ENCODE data around the gene VAC14.

VAC14 gene

DNA sequence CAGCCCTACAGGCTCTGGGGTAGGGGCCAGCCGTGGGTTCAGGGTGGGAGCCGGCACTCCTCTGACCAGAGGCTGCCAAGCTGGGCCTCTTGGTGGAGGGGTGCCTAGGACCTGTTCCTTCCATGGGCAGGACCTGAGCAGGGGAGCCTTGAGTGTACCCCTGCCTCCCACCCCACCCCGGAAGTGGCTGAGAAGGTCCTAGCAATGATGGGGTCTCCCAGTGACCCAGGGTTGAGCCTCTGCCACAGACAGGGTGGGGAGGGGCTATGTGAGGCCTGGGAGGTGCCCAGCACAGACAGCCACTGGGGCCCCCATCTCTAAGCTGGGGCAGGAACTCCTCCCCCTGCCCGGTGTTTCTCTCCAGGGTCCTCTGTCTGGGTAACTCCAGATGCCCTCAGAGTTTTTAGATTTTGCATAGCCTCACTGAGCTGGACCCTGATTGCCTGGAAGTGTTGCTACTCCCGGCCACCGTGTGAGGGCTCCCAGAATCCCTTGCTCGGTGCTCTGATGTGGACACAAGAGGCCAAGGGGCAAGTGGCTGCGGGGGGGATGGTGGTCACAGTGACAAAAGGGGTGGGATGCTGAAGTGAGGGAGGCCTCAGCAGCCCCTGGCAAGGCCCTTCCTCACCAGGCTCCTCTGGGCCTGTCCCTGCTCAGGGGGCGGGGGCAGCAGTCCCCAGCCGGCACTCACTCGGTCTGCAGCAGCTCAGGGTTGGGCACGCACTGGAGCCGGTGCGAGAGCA, 108.7 kb downstream of the VAC14 start:
- DNase-seq (ENCODE audit: low spot score): no peak

- DNase-seq (ENCODE audit: low spot score): no peak
Observed at GRCh38 chr16:70691223-70692129, 109.5 kb downstream of the VAC14 start.

DNA sequence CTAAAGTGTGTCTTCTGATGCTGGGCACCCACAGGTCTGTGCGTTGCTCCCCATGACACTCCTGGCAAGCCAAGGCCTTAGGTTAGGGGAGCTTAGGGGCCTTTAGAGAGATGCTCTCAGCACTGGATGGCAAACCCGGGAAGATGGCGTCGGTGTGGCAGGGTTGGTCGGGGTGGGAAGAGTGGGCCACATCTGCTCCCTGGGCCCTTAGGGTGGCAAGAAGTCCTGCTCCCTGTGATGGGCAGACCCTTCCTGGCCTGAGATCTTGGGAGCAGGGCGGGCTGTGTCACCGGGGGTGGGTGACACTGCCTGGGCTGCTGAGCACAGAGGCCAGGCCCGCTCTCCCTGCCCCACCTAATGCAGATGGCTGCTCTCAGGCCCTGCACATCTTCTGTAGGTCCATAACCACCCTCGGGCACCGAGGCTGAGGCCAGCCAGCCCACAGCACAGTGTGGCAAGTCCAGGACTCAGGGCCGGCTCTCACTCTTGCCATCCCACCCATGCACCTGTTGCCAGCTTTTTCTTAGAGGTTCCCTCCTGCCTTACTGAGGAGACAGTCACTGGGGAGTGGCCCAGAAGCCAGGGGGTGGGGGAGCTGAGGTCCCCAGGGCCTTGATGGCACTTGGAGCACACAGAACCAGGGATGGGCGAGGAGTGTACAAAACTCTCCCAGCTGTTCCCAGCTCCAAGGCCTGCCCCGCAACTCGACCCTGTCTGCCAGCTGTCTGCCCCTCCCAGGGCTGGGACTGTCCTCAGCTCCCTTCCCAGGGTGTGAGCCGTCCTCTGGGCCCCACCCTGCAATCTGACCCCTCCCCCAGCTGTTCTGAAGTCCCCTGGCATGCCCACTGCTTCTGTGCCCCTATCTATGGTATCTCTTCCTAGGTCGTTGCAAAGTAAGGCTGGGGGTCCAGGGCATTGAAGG, 110.7 kb downstream of the VAC14 start:
- no peak for DNase-seq (ENCODE audit: low spot score)

DNA sequence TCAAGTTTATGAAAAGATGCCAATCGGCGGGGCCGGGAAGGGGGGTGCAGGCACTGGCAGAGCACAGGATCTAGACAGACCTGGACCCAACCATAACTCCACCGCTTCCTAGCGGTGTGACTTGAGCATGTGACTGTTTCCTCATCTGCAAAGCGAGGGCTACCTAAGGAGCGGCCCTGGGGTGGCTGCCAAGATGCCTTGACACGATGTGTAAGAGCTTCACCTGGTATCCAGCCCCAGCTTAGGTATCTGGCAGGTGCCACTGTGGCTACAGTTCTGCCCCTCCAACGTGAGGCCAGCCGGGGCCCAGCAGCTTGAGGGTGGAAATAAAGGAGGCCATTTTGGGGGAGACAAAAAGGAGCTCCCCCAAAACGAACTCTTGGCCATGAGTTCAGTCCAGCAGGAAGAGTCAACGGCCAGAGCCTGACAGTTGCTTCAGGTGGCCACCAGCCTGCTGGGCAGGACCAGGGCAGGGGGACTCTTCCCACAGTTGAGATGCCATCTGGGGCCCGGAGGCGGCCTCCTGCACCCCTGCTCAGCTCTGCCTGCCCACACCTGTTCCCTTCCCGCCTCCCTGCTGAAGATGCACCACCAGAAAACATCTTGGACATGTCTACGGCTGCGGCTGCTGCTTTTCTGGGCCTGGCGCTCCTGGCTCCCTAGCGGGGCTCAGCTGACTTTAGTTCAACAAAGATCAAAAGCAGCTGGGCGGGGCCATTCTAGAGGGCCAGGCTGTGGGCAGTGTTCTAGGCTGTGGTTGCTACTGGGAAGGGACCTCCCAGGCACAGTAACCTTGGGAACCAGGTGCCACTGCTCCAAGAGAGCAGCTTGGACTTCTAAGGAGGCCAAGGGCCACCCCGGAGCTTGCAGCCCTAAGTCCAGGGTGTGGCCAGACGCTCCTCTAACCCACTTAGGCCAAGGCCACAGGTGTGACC, 111.7 kb downstream of the VAC14 start:
- no peak for DNase-seq (ENCODE audit: low spot score)

DNA sequence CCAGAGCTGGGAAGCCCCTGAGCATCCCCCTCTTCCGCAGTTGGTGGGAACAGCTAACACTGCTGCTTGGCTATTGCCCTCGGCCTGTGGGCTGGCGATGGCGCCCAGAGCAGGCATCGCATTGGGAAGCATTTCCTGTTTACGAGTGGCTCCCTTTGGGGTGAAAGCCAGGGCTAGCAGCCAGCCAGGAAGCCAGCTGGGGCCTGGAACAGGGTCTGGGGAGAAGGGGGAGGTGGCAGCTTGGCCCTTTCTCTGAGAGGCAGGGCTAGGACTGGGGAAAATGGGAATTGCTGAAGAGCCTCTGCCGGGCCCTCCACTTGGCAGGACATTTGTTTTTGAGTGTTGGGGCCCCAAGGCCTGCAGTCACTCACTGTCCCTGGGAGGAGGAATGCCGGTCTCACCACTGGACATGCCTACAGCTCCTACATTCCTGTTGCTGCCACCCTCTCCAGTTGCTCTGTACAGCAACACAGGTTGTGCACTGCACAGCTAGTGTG, 112.7 kb downstream of the VAC14 start:
- DNase-seq (ENCODE audit: low spot score): no peak

DNA sequence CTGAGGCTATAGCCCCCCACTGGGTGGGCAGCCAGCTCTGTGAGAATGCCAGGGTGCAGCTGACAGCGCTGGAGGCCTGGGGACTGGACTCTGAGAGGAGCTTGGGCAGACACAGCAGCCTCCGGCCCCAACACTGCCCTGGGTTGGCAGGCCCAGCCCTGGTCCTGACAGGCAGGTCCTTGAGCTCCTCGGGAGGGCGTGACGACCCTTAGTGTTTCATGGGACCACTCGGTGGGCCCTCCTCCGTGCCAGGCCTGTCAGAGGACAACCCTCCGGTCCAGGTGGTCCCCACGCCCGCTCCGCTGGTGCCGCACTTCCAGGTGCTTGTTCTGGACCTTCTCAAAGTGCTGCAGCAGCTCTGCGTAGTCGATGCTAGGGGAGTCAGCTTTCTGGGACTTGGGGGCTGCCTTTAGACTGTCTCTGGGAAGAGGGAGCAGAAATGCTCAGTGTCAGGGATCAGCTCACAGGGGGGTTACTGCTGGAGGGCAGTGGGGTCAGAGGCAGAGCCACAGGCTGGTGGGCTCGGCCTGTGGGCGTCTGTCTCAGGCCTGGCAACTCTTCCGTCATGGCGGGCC, 113.2 kb downstream of the VAC14 start:
- DNase-seq (ENCODE audit: low spot score): no peak

- DNase-seq (ENCODE audit: low spot score): no peak
Observed at GRCh38 chr16:70687102-70687511, 113.9 kb downstream of the VAC14 start.

DNA sequence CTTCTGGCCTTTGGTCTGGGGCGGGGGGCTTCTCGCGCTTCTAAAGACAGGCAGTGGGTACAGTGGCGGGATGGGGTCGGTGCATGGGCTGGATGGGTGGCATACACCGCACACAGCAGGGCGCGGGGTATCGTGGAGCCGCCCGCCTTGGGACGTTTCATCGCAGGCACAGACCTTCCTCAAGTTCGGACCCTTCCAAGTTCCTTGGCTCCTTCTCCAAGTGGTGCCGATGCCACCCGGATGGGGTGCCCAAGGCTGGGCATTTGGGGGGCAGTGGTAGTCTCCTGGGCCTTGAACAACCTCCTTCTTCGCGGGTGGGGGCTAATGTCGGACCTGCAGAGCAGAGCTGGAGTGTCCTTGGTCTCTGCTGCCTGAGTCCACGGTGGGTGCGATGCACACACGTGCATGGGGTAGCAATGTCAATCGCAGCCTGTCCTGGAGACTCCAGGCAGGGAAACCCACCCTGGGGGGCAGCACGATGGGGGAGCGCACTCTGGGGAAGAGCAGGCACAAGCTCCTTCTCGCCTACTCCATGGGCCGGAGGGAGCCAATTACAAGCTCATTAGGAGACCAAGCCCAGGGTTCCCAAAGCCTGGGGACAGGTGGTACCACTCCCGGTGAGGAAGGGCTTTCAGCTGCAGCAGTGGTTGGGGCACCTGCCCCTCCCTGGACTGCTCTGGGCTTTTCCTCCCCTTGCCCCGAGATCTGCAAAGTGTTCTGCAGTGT, 114.4 kb downstream of the VAC14 start:
- no peak for DNase-seq (ENCODE audit: low spot score)

DNA sequence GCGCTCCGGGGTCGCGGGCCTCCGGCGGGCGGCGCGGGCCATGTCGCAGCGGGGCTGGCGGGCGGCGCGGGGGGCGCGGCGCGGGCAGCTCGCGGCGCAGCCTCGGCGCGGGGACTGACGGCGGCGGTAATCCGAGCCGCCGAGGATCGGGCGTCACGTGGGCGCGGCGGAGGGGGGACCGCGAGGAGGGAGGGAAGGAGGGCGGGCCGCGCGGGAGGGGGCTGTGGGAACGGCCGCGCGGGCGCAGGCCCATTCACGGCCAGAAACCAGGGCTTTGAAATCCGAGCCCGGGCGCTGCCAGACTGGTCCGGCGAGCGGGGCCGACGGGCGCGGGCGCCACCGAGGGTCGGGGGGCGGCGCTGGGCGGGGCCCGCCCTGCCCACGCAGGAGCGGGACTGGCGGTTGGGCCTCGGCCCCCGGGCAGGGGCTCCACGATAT, 115.0 kb downstream of the VAC14 start, which contains the start of gene MTSS2:
MTSS2 (minus strand) TSS at position 116 of the 438 bp plus-strand sequence. CDS start 262 bp downstream, outside the sequence.
- DNase-seq (ENCODE audit: low spot score): no peak

DNA sequence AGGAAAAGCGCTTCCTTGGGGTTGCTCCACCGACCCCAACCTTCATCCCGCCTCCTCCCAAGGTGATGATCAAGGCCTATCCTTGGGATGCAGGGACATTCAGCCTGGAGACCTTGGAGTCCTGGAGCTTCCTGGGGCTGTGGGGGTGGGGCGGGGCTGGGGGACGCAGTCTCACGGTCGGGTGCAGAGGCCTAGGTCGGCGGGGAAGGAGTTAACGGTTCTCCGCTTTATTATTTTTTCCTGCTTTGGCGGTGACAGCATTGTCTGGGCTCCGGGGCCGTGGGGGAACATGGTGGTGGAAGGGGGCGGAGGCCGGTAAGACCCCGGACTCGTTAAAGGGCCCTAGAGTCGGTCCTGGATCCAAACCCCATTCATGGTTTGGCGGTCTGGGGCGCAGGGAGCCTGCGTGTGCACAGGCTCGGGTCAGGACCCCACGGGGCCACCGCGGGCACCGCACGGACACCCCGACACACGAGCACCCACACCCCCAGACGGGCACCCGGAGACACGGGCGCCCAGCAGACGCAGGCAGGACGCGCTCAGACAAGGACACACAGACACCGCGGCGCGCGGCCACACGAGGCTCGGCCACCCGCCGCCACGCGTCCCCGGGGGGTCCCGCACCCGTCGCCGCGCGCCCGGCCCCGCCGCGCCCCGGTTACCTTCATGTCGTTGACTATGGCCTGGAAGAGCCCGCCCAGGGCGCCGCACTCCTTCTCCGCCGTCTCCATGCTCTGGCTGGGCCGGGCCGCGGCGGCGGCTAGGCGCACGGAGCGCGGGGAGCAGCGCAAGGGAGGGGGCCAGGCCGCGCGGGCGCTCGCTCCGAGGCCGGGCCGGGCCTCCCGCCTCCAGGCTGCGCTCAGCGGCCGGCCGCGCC, 115.7 kb downstream of the VAC14 start:
- no peak for DNase-seq (ENCODE audit: low spot score)

DNA sequence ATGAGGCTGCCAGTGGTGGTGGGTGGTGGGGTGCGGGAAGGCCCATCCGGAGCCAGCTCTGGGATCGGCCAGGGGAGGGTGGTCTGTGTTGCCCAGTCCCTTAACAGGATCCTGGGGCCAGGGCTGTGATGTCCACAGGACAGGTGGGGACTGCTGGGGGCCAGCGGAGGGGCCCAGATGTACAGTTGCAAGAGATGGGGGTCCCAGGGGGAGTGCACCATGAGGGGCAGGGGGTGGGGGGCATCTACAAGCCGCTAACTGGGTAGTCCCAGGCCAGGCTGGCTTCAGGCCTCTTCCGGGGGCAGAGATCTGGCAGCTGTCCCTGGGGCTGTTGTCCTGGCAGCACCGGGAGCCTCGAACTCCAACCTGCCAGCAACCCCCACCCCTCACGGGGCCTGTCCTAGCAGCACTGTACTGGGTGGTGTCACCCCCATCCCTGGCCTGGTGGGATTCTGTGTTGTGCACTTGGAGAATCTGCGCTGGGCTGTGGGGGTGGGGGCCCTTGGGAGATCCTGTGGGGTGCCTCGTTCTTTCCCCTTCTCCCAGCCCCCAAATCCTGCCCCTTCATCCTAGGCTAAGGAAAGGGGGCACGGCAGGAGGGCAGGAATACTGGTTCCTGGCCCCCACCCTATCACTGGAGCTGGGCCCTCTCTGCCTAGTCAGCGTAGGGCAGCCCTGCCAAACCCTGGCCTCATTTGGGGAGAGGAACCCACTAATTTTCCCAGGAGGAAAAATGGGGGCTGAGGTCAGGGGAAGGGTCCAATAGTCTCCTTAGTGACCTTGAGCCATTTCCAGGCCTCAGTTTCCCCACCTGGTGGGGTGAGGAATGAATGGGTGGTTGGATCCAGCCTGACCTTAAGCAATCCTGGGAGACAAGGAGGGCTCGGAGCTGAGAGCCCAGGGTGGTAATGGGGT, 116.6 kb downstream of the VAC14 start:
- no peak for DNase-seq (ENCODE audit: low spot score)

GRCh38 chr16:70683146-70683944, 117.6 kb downstream of the VAC14 start:
- DNase-seq (ENCODE audit: low spot score): no peak

- DNase-seq (ENCODE audit: low spot score): no peak
Observed at GRCh38 chr16:70682239-70683145, 118.5 kb downstream of the VAC14 start.

DNA sequence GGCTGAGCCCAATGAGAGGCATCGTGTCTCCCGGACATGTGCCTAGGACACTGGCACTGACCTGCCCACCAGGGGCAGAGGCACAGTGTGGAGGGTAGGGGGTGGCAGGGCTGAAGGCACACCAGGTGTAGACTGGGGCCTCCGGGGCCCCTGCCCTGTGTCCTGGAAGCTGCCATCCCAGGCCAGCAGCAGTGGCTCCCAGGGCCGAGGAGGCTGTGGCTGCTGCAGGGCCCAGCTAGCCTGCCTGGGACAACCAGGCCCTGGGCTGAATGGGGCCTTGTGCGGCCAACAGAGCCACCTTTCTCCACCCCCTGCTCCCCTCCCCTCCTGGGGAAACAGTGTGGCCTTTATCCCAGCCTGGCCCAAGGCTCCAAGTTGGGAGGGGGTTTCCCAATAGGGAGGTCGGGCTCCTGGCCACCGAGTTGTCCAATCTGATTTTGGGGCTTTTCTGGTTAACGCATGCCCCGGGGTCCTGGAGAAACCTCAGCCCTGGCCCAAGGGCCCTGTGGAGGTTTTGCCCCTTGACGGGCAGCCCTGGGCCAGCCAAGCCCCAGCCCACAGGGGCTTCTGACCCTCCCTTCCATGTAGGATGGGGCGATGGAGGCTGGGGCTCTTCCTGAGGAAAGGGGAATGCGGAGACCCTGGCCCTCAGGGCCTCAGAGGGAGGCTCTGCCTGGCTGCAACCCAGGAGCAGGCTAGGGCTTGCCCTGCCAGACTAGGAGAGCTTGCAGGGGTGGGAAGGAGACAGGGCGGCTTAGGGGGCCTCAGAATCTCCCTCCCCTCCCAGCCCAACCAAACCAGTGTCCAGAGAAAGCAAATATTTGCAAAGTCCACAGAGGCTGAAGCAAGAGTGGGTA, 119.3 kb downstream of the VAC14 start:
- DNase-seq (ENCODE audit: low spot score): no peak
